ENCODE results near the gene RAPGEF3.

Gene RAPGEF3

GRCh38 chr12:47755655-47756562 is 2.8 kb downstream of the RAPGEF3 start:
- DNase-seq, result no peak

GRCh38 chr12:47754881-47755280 is 3.8 kb downstream of the RAPGEF3 start:
- DNase-seq, result no peak

GRCh38 chr12:47754126-47754525 is 4.6 kb downstream of the RAPGEF3 start:
- no peak for DNase-seq

GRCh38 chr12:47753021-47754001 is 5.4 kb downstream of the RAPGEF3 start:
- no peak for DNase-seq

GRCh38 chr12:47752552-47752951 is 6.1 kb downstream of the RAPGEF3 start:
- no peak for DNase-seq

- DNase-seq, result no peak
These were observed 6.6 kb downstream of the RAPGEF3 start for GRCh38 chr12:47752121-47752520.

GRCh38 chr12:47751561-47751960 is 7.1 kb downstream of the RAPGEF3 start:
- DNase-seq, result no peak

- DNase-seq, result no peak
These were observed 7.7 kb downstream of the RAPGEF3 start for GRCh38 chr12:47750916-47751470.

GRCh38 chr12:47750229-47750798 is 8.4 kb downstream of the RAPGEF3 start:
- no peak for DNase-seq

- DNase-seq, result no peak
These were observed 9.8 kb downstream of the RAPGEF3 start for GRCh38 chr12:47748899-47749298.

GRCh38 chr12:47748507-47748828 is 10.2 kb downstream of the RAPGEF3 start:
- no peak for DNase-seq

- no peak for DNase-seq
These were observed 10.8 kb downstream of the RAPGEF3 start for GRCh38 chr12:47747596-47748506.

- DNase-seq, result no peak
These were observed 11.6 kb downstream of the RAPGEF3 start for GRCh38 chr12:47747126-47747525.

GRCh38 chr12:47746523-47746922 is 12.2 kb downstream of the RAPGEF3 start:
- no peak for DNase-seq

GRCh38 chr12:47746073-47746472 is 12.6 kb downstream of the RAPGEF3 start:
- DNase-seq, result no peak

GRCh38 chr12:47745485-47746041 is 13.1 kb downstream of the RAPGEF3 start:
- no peak for DNase-seq

- DNase-seq, result no peak
These were observed 13.8 kb downstream of the RAPGEF3 start for GRCh38 chr12:47744778-47745436.

GRCh38 chr12:47744005-47744651 is 14.6 kb downstream of the RAPGEF3 start:
- DNase-seq, result peak in 1 of 2 experiments; percentile 29

GRCh38 chr12:47743311-47743860 is 15.3 kb downstream of the RAPGEF3 start:
- DNase-seq, result no peak

- DNase-seq, result peak in 1 of 2 experiments; percentile 36
These were observed 16.3 kb downstream of the RAPGEF3 start for GRCh38 chr12:47742253-47742825.

Measured in NCI-H524 (cell line).